Body of pancreas (tissue), 4 donors: Measurements from ENCODE around the gene GMDS. TPM values are rescaled to one million over a fixed set of nuclear protein-coding genes. Genes with fewer than 3 reads are reported as not detected.

Source experiments
- ATAC-seq: fragments of 150-250 bp; one replicate; pipeline ENCODE4 v1.9.1; 2016
- DNase-seq, 4 donors: peaks; one replicate each; pipeline ENCODE4 v3.0.0-alpha.2; 2019
- H3K27ac ChIP-seq, 4 donors: fragments of 200-600 bp; sonication (generic); 1 replicate in 3 of 4; 2 replicates in 1 of 4; pipeline versions ENCODE4 v1.5.1 to v1.6.1; 2016 to 2019; ENCODE audit warnings: mild to moderate bottlenecking in 1 of 4, mixed read lengths in 1 of 4, moderate library complexity in 1 of 4
- H3K27me3 ChIP-seq, 2 donors: fragments of 200-600 bp; sonication (generic); one replicate each; pipeline ENCODE4 v1.6.0; 2016; ENCODE audit warnings: mild to moderate bottlenecking in 1 of 2
- H3K36me3 ChIP-seq, 2 donors: fragments of 200-600 bp; sonication (generic); replicated peaks in 1 of 2; 2 replicates each; pipeline ENCODE4 v1.5.1; 2016; ENCODE audit warnings: low read depth in 2 of 2; ENCODE audit not compliant: insufficient read depth in 1 of 2
- H3K4me1 ChIP-seq: fragments of 200-600 bp; sonication (generic); one replicate; pipeline ENCODE4 v1.6.0; 2016
- H3K4me3 ChIP-seq, 2 donors: fragments of 200-600 bp; sonication (generic); 1 replicate in 1 of 2; 2 replicates in 1 of 2; pipeline ENCODE4 v1.5.1; 2016 to 2019
- H3K9me3 ChIP-seq, 3 donors: fragments of 200-600 bp; sonication (generic); 1 replicate in 2 of 3; 2 replicates in 1 of 3; pipeline ENCODE4 v1.5.1; 2016
- CTCF ChIP-seq, 7 experiments: fragments of 450-650 bp in 4 of 7; fragments of 200-600 bp in 3 of 7; sonication (generic) in 3 of 7; IDR thresholded peaks; one replicate each; pipeline ENCODE4 v1.5.1; 2016 to 2019; ENCODE audit warnings: antibody characterized with exemption in 7 of 7
- POLR2A ChIP-seq, 3 donors: fragments of 450-650 bp; IDR thresholded peaks; one replicate each; pipeline ENCODE4 v1.6.1; 2016; ENCODE audit warnings: antibody characterized with exemption in 3 of 3, mild to moderate bottlenecking in 2 of 3
- WGBS, 2 donors: methylation state at CpG; one replicate each; pipeline ENCODE4 v1.1.5; 2017; 5-methylcytosine and 5-hydroxymethylcytosine counted together
- intact Hi-C: fragments of 100-400 bp; cut with DNase I; formaldehyde crosslinking; loops from one replicate; pipeline ENCODE4 v1.15.1; 2023
- total RNA-seq, 2 donors: library from RNA; depleted of rRNA; stranded (reverse); fragments of >200 nt; gene quantifications; one replicate each; pipeline ENCODE4 v1.1.0, GENCODE V29; 2016

The GMDS gene
- total RNA-seq, 2 donors from 2014 or later = 34.5 to 63.3 TPM

- no peak overlapping the region for H3K4me3 ChIP-seq
- no peaks in the 10 kb centered on the region for H3K27me3 ChIP-seq
- H3K9me3 ChIP-seq = no peaks in the 10 kb centered on the region
- no peaks in the 10 kb centered on the region for H3K36me3 ChIP-seq
- no peak overlapping the region for H3K27ac ChIP-seq
- TF ChIP-seq POLR2A (IDR thresholded peaks at IDR 0.05) = no peak
- TF ChIP-seq CTCF (IDR thresholded peaks at IDR 0.05) = no peak
- ATAC-seq (no peak), DNase-seq (no peak)
- H3K4me1 ChIP-seq = peaks cover 5% of the 10 kb centered on the region
- 90% methylated on average over 9 of the region's 9 CpGs; no CpG with 5 or more reads in 1 of the 2 donors for WGBS, 2 donors
- intact Hi-C loops = no loop called here
Measured at GRCh38 chr6:2191390-2191740, 54.0 kb downstream of the GMDS start.

- Histone ChIP-seq H3K4me1 (peaks cover under 1% of the 10 kb centered on the region), H3K9me3 (no peaks in the 10 kb centered on the region), H3K27ac (no peak overlapping the region), H3K36me3 (no peaks in the 10 kb centered on the region), H3K27me3 (no peaks in the 10 kb centered on the region), H3K4me3 (no peak overlapping the region)
- intact Hi-C loops = no loop called here
- no peak for DNase-seq
- TF ChIP-seq CTCF (IDR thresholded peaks at IDR 0.05) = no peak
- 91 to 97% methylated on average over 10 to 22 of the region's 24 CpGs for WGBS, 2 donors
- no peak for ATAC-seq
Measured at GRCh38 chr6:2190661-2191389, 54.6 kb downstream of the GMDS start.

- no peaks in the 10 kb centered on the region for H3K4me1 ChIP-seq
- no peak overlapping the region for H3K4me3 ChIP-seq
- H3K27ac ChIP-seq = no peak overlapping the region
- ATAC-seq (no peak), DNase-seq (no peak)
- no peaks in the 10 kb centered on the region for H3K36me3 ChIP-seq
- WGBS, 2 donors = 57 to 61% methylated on average over 3 of the region's 3 CpGs
- TF ChIP-seq CTCF (IDR thresholded peaks at IDR 0.05) = no peak
- TF ChIP-seq POLR2A (IDR thresholded peaks at IDR 0.05) = no peak
- intact Hi-C loops = no loop called here
- H3K27me3 ChIP-seq = no peaks in the 10 kb centered on the region
- no peaks in the 10 kb centered on the region for H3K9me3 ChIP-seq
Measured at GRCh38 chr6:2188856-2189384, 56.5 kb downstream of the GMDS start.

- intact Hi-C loops = no loop called here
- Histone ChIP-seq H3K4me1 (no peaks in the 10 kb centered on the region), H3K9me3 (no peaks in the 10 kb centered on the region), H3K27ac (no peak overlapping the region), H3K36me3 (no peaks in the 10 kb centered on the region), H3K4me3 (no peak overlapping the region), H3K27me3 (no peaks in the 10 kb centered on the region)
- ATAC-seq (no peak), DNase-seq (no peak)
- WGBS, 2 donors = 93 to 94% methylated on average over 5 of the region's 5 CpGs
- no peak for TF ChIP-seq CTCF (IDR thresholded peaks at IDR 0.05)
- TF ChIP-seq POLR2A (IDR thresholded peaks at IDR 0.05) = no peak
Measured at GRCh38 chr6:2188397-2188796, 57.0 kb downstream of the GMDS start.

- Histone ChIP-seq H3K4me1 (no peaks in the 10 kb centered on the region), H3K4me3 (no peak overlapping the region), H3K27me3 (no peaks in the 10 kb centered on the region), H3K27ac (no peak overlapping the region), H3K9me3 (no peaks in the 10 kb centered on the region), H3K36me3 (no peaks in the 10 kb centered on the region)
- intact Hi-C loops = no loop called here
- 69 to 70% methylated on average over 3 of the region's 3 CpGs for WGBS, 2 donors
- no peak for DNase-seq
- ATAC-seq = no peak
- TF ChIP-seq POLR2A (IDR thresholded peaks at IDR 0.05) (no peak), CTCF (IDR thresholded peaks at IDR 0.05) (no peak)
Measured at GRCh38 chr6:2187826-2188225, 57.6 kb downstream of the GMDS start.
